Testis (tissue), 2 donors: ENCODE data around the gene STON2.

Source experiments
- POLR2A ChIP-seq: fragments of 450-650 bp; IDR thresholded peaks from one replicate; pipeline ENCODE4 v1.6.1; 2017; ENCODE audit warnings: antibody characterized with exemption, mild to moderate bottlenecking, moderate library complexity
- TF ChIP-seq, protein P1 (sequence below), 3 experiments: fragments of 450-650 bp in 2 of 3; fragments of 200-600 bp in 1 of 3; sonication (generic) in 1 of 3; IDR thresholded peaks; one replicate each; pipeline ENCODE4 v1.5.1; 2016 to 2019; ENCODE audit warnings: antibody characterized with exemption in 3 of 3, mild to moderate bottlenecking in 2 of 3, moderate library complexity in 1 of 3

- TF ChIP-seq, protein P1, sequence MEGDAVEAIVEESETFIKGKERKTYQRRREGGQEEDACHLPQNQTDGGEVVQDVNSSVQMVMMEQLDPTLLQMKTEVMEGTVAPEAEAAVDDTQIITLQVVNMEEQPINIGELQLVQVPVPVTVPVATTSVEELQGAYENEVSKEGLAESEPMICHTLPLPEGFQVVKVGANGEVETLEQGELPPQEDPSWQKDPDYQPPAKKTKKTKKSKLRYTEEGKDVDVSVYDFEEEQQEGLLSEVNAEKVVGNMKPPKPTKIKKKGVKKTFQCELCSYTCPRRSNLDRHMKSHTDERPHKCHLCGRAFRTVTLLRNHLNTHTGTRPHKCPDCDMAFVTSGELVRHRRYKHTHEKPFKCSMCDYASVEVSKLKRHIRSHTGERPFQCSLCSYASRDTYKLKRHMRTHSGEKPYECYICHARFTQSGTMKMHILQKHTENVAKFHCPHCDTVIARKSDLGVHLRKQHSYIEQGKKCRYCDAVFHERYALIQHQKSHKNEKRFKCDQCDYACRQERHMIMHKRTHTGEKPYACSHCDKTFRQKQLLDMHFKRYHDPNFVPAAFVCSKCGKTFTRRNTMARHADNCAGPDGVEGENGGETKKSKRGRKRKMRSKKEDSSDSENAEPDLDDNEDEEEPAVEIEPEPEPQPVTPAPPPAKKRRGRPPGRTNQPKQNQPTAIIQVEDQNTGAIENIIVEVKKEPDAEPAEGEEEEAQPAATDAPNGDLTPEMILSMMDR (IDR thresholded peaks at IDR 0.05): no peak
- no peak for TF ChIP-seq POLR2A
These were observed 154.4 kb downstream of the STON2 start for GRCh38 chr14:81245771-81246170.
